ENCODE results near the gene FAM171A2.

GRCh38 chr17:44390250-44390870 is 26.7 kb upstream of the FAM171A2 start:
- no peak for TF ChIP-seq CTCF (IDR thresholded peaks at IDR 0.05)
- no peak for TF ChIP-seq POLR2A (IDR thresholded peaks at IDR 0.05)

All from Peyer's patch (tissue), 4 donors.